Type B pancreatic cell (in vitro differentiated cells): ENCODE data around the gene EPHB4. TPM values are rescaled to one million over a fixed set of nuclear protein-coding genes. Genes with fewer than 3 reads are reported as not detected.

ENCODE experiments used
- DNase-seq: peaks from one replicate; pipeline ENCODE4 v3.0.0; 2021; ENCODE audit warnings: mixed read lengths; ENCODE audit not compliant: unreplicated experiment; ENCODE audit errors: extremely low spot score
- H3K27ac Mint-ChIP-seq: 2 replicates; pipeline ENCODE4 v1.8.0; 2021; ENCODE audit warnings: mild to moderate bottlenecking, mixed read lengths
- H3K27me3 Mint-ChIP-seq: 2 replicates; pipeline ENCODE4 v1.8.0; 2021; ENCODE audit warnings: mixed read lengths
- H3K36me3 Mint-ChIP-seq: 2 replicates; pipeline ENCODE4 v1.8.0; 2021; ENCODE audit warnings: mixed read lengths
- H3K4me1 Mint-ChIP-seq: one replicate; pipeline ENCODE4 v1.8.0; 2021; ENCODE audit warnings: mixed read lengths; ENCODE audit not compliant: unreplicated experiment
- H3K4me3 Mint-ChIP-seq: 2 replicates; pipeline ENCODE4 v1.8.0; 2021; ENCODE audit warnings: mild to moderate bottlenecking, mixed read lengths
- H3K9me3 Mint-ChIP-seq: 2 replicates; pipeline ENCODE4 v1.8.0; 2021; ENCODE audit warnings: mixed read lengths
- CTCF ChIP-seq: fragments of 200-600 bp; sonication (generic); conservative IDR thresholded peaks from 2 replicates; pipeline ENCODE4 v1.5.0; 2021; ENCODE audit warnings: antibody characterized with exemption, mild to moderate bottlenecking
- total RNA-seq: library from RNA; stranded (reverse); gene quantifications from 2 replicates; pipeline ENCODE4 v1.2.1, GENCODE V29; 2021; ENCODE audit warnings: low replicate concordance

Gene EPHB4
- total RNA-seq, 1 donor from 2014 or later = 78.4 TPM

- no peak for DNase-seq
- Mint-ChIP-seq H3K9me3 (no peaks in the 10 kb centered on the region), H3K36me3 (peaks cover 16% of the 10 kb centered on the region), H3K4me1 (peaks cover 19% of the 10 kb centered on the region), H3K27ac (peak overlapping the region; percentile 80), H3K4me3 (no peak overlapping the region), H3K27me3 (no peaks in the 10 kb centered on the region)
- TF ChIP-seq CTCF = no peak
Observed at GRCh38 chr7:100802951-100803350, 24.4 kb downstream of the EPHB4 start.

GRCh38 chr7:100801833-100802568, 25.3 kb downstream of the EPHB4 start:
- DNase-seq = no peak
- peak overlapping the region; percentile 70 for H3K27ac Mint-ChIP-seq
- TF ChIP-seq CTCF = no peak
- H3K27me3 Mint-ChIP-seq = no peaks in the 10 kb centered on the region
- peaks cover 13% of the 10 kb centered on the region for H3K36me3 Mint-ChIP-seq
- no peak overlapping the region for H3K4me3 Mint-ChIP-seq
- H3K9me3 Mint-ChIP-seq = no peaks in the 10 kb centered on the region
- peaks cover 19% of the 10 kb centered on the region for H3K4me1 Mint-ChIP-seq

GRCh38 chr7:100799037-100799896, 28.1 kb downstream of the EPHB4 start:
- Mint-ChIP-seq H3K4me1 (peaks cover 19% of the 10 kb centered on the region), H3K36me3 (peaks cover 8% of the 10 kb centered on the region), H3K9me3 (no peaks in the 10 kb centered on the region), H3K4me3 (no peak overlapping the region), H3K27ac (peak overlapping the region; percentile 46), H3K27me3 (peaks cover 6% of the 10 kb centered on the region)
- TF ChIP-seq CTCF = peak; percentile 79
- no peak for DNase-seq

GRCh38 chr7:100794741-100795140, 32.6 kb downstream of the EPHB4 start:
- Mint-ChIP-seq H3K27me3 (peaks cover 8% of the 10 kb centered on the region), H3K4me3 (no peak overlapping the region), H3K36me3 (no peaks in the 10 kb centered on the region), H3K27ac (no peak overlapping the region), H3K9me3 (no peaks in the 10 kb centered on the region), H3K4me1 (no peaks in the 10 kb centered on the region)
- TF ChIP-seq CTCF = no peak
- DNase-seq = no peak

GRCh38 chr7:100793806-100794660, 33.3 kb downstream of the EPHB4 start:
- Mint-ChIP-seq H3K9me3 (no peaks in the 10 kb centered on the region), H3K27me3 (peaks cover 8% of the 10 kb centered on the region), H3K27ac (no peak overlapping the region), H3K4me1 (no peaks in the 10 kb centered on the region), H3K4me3 (no peak overlapping the region), H3K36me3 (no peaks in the 10 kb centered on the region)
- no peak for DNase-seq
- no peak for TF ChIP-seq CTCF
